Activated CD4-positive, alpha-beta T cell treated with anti-CD3 and anti-CD28 coated beads for 24 hours (primary cell): Measurements from ENCODE around the gene NDC1.

Source experiments
- DNase-seq, 2 donors: peaks; one replicate each; pipeline ENCODE4 v3.0.0-alpha.2; 2020; ENCODE audit warnings: low read depth in 2 of 2

NDC1 gene

DNA sequence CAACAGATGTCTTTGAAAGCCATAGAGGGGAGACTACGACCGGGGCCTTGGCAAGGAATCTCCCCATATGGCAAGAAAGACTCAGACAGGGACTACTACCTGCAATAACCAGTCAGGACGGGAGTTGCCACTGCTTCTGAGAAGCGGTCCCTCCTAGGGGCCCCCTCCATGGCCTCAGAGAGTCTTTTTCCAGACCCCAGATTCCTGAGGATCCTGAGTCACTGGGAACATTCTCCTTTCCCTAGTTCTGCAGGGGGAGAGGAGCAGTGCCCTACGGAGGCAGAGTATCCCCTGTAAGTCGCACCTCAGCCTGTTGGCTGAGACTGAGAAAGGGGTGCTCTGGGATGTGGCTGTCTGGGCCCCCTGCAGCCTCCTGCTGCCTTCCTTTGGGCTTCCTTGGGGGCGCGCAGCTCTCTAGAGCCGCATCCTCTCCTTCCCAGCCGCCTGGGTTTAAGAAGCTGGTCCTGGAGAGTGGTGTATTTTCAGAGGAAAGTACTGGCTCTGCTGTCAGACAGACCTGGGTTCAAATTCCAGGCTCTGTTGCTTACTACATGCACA is 107.0 kb downstream of the NDC1 start:
- DNase-seq = no peak

DNA sequence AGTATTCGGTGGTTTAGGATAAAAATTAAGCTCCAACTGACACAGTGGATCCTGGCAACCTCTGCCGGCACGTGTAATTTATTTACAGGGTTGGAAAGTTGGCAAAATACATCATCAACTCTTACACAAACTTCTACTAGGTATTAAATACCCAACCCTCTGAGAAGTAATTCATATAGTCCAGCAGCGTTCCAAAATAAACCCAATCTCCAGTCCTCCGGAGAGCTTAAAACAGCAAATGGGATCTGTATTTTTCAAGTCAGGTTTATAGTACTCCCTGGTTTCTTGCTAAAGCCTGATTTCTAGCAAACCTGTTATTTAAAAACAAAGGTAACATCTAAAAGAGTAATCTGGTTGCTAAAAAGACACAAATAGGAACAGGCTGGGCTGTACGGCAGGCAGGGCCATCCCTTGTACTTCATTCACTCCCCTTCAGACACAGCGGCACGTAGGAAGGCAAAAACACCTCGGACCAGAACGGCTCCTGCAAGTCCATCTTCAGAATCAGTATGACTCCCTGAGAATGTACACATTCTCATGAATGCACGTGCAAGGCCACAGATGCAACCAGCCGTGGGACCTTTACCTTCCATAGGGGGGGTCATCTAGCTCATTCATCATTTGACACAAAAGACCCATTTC is 107.8 kb downstream of the NDC1 start:
- no peak for DNase-seq

DNA sequence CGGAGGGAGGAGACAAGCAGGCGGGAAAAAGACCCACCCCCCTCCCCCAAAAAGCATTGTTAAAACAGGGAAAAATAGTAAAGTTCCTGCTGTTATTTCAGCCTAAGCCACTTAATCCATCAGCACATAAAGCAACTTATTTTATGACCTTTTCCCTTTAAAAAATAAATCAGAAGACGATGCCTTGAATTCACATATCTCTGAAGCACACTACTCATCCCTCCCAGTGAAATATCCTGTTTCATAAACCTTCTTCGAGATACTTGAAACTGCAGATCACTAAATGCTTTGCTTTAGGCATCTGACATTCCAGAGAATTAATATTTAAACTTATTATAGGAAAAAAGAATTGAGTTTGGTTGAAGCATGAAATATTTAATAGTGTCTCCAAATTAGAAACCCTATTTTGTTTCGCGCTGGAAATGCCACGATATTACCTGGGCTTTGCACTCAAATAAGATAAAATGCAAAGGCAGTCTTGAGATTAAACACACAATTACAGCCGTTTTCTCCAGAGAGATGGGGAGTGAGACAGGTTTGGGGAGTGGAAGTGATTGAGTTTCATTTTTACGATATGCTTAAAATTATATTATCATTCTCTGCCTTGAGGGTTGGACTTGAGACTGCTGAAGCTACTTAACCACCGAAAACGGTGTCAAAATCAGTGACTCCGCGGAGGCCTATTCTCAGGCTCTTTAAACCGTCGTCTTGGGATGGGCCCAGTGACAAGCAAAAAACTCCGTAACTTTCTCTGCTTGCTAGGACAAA is 108.5 kb downstream of the NDC1 start:
- DNase-seq = no peak

GRCh38 chr1:53728702-53729455 is 109.2 kb downstream of the NDC1 start:
- DNase-seq = no peak

DNA sequence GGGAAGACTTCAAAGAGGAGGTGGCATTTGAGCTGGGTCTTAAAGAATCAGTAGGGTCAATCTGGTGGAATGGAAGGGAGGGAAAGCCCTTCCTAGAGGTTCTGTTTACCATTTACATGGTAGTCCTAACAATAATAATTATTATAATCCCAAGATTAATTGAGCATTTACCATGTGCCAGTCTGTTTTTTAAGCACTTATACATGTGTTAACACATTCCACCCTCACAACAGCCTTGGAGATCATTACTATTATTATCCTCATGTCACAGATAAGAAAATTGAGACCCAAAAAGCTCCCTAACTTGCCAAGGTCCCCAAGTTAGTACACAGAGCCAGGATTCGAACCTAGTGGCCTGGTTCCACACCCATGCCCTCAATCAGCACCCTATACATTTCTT is 109.9 kb downstream of the NDC1 start:
- no peak for DNase-seq

GRCh38 chr1:53727461-53728092 is 110.5 kb downstream of the NDC1 start:
- DNase-seq = no peak

DNA sequence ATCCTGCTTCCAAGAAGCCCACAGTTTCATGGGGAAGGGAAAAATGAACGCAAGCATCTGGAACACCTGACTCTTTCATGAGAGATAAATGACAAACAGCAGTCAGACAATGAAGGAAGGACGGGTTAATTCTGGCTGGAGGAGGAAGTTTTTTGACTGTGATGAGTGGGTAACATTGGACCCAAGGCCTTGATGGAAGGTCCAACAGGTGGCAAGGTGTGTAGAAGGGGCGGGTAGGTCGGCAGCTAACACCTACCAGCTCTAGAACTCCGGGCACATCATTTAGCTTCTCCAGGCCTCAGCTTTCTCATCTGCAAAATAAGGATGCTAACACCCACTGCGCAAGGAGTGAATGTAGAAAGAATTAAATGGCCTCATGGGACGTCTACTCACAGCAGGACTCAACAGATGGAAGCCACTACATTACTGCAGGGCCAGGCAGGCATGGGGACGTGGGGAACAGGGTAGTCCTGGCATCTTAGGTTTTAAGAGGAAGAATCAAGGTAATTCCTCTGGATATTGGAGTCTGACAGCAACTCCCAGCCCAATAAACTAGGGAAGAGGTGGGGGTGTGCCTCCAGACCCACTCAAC is 112.0 kb downstream of the NDC1 start:
- no peak for DNase-seq

DNA sequence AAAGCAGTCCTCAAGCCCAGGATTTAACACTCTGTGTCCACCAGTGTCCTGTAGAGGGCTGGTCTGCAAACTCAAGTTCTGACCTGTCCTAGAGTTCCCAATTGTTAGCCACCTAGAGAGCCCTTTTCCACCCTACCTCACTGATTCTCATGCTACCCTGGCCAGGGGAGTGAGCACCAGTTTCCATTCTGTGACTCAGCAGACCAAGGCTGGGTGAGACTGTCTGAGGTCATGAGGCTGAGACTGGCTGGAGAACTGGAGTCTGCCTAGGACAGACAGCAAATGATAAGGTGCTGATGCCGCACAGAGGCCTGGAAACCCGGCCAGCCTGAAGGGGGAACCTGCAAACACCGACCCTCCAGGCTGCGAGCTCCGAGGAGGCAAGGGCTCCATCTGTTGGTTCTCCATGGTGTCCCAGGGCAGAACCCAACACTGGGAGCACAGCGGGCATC is 112.8 kb downstream of the NDC1 start:
- no peak for DNase-seq

- DNase-seq = no peak
Measured at GRCh38 chr1:53722025-53722424, 116.1 kb downstream of the NDC1 start.

DNA sequence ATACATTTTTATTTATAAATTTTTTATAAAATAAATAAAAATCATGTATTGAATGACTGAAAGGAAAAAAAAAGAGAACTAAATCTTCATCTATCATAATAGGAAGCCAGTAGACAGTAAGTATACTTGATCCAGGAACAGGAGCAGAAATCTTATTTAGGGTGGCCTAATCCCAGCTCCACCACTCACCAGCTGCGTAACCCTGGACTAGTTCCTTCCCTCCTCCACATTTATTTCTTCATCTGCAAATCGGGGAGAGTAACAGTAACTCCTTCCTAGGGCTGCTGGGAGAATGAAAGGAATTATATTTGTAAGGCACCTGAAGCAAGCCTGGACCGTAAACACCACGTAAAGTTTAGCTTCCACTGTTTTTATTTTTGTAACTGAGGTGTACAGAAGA is 117.0 kb downstream of the NDC1 start:
- no peak for DNase-seq

DNA sequence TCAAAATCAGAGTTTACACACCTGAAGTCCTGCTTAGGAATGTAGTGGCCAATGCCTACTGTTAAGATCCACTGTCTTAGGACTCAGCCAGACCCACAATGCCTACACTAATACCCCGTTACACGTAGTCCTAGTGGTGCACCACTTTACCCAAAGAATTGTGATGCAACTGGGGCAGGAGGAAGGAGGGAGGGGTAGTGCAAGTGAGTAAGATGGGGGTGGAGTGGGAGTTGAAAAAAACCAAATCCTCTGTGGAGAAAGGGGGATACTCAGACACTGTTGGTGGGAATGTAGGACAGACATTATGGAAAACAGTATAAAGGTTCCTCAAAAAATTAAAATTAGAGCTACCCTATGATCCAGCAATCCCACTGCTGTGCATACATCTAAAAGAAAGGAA is 118.6 kb downstream of the NDC1 start:
- no peak for DNase-seq

DNA sequence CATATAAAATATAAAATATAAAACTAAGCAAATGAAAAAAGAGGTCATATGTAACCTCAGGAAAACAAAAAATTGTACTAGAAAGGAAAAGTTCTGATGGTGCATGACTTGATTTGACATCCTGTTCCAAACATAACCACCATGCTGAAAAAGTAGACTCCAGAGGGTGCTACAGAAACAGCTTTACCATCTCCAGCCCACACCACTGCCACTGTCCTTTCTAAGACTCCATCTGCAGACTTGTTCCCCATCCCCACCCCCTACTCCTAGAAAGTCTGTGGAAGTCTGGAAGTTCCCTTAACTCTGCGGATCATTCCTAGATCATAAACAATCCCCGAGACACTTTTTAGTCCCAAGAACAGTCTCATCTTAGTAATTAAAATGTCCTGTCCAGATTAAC is 119.7 kb downstream of the NDC1 start:
- no peak for DNase-seq

GRCh38 chr1:53717025-53717804 is 120.9 kb downstream of the NDC1 start:
- DNase-seq = no peak

GRCh38 chr1:53716150-53716549 is 121.9 kb downstream of the NDC1 start:
- no peak for DNase-seq

- peak in 1 of 2 donors; percentile 10 for DNase-seq
Measured at GRCh38 chr1:53715478-53715877, 122.6 kb downstream of the NDC1 start.
